LHCN-M2 (cell line): ENCODE results near the gene VCP. TPM values are rescaled to one million over a fixed set of nuclear protein-coding genes. Genes with fewer than 3 reads are reported as not detected.
A peak's percentile ranks its signal among the peaks of the same experiment; 100 is the strongest.

Source experiments
- DNase-seq: peaks from one replicate; pipeline ENCODE4 v3.0.0-alpha.2; 2012; ENCODE audit warnings: low read depth
- total RNA-seq: library from RNA; depleted of rRNA; stranded (reverse); fragments of >200 nt; gene quantifications from 2 replicates; pipeline ENCODE4 v1.2.3, GENCODE V29; 2014

The VCP gene
- total RNA-seq, 1 experiment from 2014 or later: 294 TPM

GRCh38 chr9:35103660-35104191 is 31.3 kb upstream of the VCP start:
- DNase-seq: no peak

GRCh38 chr9:35102769-35103659 is 30.6 kb upstream of the VCP start, which contains the start of gene STOML2:
STOML2 (minus strand) TSS chr9:35103131; CDS start chr9:35103094, 37 bp downstream.
- DNase-seq: peak; percentile 95

GRCh38 chr9:35102465-35102768 is 30.0 kb upstream of the VCP start:
- DNase-seq: no peak

GRCh38 chr9:35097573-35097972 is 25.1 kb upstream of the VCP start:
- no peak for DNase-seq

- peak; percentile 69 for DNase-seq
Observed at GRCh38 chr9:35096035-35096849, 23.8 kb upstream of the VCP start, which contains the start of gene PIGO. PIGO (minus strand) TSS chr9:35096591; CDS start chr9:35095565, 1,026 bp downstream.

- DNase-seq: no peak
Observed at GRCh38 chr9:35091536-35091935, 19.1 kb upstream of the VCP start.

GRCh38 chr9:35089434-35089833 is 17.0 kb upstream of the VCP start:
- no peak for DNase-seq

- DNase-seq: no peak
Observed at GRCh38 chr9:35085078-35085477, 12.7 kb upstream of the VCP start.

GRCh38 chr9:35079426-35080341 is 7.3 kb upstream of the VCP start, which contains the start of gene FANCG:
FANCG (minus strand) TSS chr9:35079942; CDS start chr9:35079524, 418 bp downstream.
- DNase-seq: peak; percentile 91

GRCh38 chr9:35079041-35079425 is 6.6 kb upstream of the VCP start:
- DNase-seq: no peak

- DNase-seq: no peak
Observed at GRCh38 chr9:35078066-35078465, 5.6 kb upstream of the VCP start.

GRCh38 chr9:35076848-35077247 is 4.4 kb upstream of the VCP start:
- no peak for DNase-seq

GRCh38 chr9:35075358-35075757 is 2.9 kb upstream of the VCP start:
- no peak for DNase-seq

GRCh38 chr9:35074791-35075190 is 2.4 kb upstream of the VCP start:
- no peak for DNase-seq

GRCh38 chr9:35074141-35074540 is 1.7 kb upstream of the VCP start:
- no peak for DNase-seq

GRCh38 chr9:35073279-35073612 is 821 bp upstream of the VCP start:
- no peak for DNase-seq

- DNase-seq: peak; percentile 85
Observed at GRCh38 chr9:35071814-35072460, 488 bp downstream of the VCP start.

GRCh38 chr9:35070823-35071813 is 1.3 kb downstream of the VCP start:
- DNase-seq: no peak

GRCh38 chr9:35069020-35069419 is 3.4 kb downstream of the VCP start:
- no peak for DNase-seq
